ENCODE measurements around the gene ATP6V0A1. TPM values are rescaled to one million over a fixed set of nuclear protein-coding genes. Genes with fewer than 3 reads are reported as not detected.
"Not testable (repeated sequence)": the region's sequence is repeated elsewhere in the genome, so short reads cannot be mapped to it uniquely, and the experiment has no call there.

ATP6V0A1 gene
- total and polyA plus RNA-seq, 4 experiments from 2014 or later: 3.9 to 15.9 (median 9.7) TPM

DNA sequence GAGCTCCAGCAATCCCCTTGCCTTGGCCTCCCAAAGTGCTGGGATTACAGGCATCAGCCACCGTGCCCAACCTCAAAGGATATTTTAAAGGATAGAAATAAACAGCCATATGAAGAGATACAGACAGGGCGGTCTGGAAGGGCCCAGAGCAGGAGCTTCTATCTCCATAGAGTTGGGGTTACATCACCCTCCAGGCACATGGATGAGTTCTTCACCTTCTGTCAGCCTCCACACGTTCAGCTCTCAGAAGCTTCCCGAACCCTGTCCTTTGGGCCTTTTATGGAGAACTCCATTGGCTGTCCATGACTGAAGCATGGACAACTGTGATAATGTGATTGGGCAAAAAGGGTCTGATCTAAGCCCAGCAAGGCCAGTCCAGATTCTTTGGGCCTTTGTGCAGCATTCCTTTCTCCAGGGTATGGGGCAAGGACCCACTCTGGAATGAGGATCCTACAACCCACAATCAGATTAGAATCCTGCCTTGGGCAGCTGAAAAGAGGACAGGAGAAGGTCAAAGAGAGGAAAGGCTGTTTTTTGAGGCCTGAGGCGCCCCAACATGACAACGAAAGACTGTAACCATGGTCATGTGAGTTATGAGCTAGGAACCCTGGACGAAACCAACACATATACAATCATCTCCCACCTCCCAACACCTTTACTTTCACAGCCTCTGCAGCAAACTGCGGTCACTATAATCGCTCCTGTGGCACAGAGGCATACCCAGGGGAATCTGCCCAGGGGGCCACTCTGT, 87.3 kb downstream of the ATP6V0A1 start:
- H3K4me3 ChIP-seq (ENCODE audit: low read length in 2 of 2); H3K9me3 ChIP-seq (ENCODE audit: control insufficient read depth in 1 of 2, low read length in 2 of 2); H3K36me3 ChIP-seq (ENCODE audit: insufficient read depth, low read length); H3K36me3 Mint-ChIP-seq; DNase-seq; H3K27me3 Mint-ChIP-seq; H3K4me3 Mint-ChIP-seq; H3K27ac Mint-ChIP-seq; H3K27ac ChIP-seq (ENCODE audit: low read depth, low read length); H3K27me3 ChIP-seq (ENCODE audit: insufficient read depth, low read length); H3K9me3 Mint-ChIP-seq; intact Hi-C loops (cut with micrococcal nuclease): not testable (repeated sequence)
- ChIA-PET POLR2A (ENCODE audit: partially characterized antibody) (interaction anchor here (1.9 kb wide), 1 partner anchor 10 kb away, joined by 8 read pairs; the partner anchor contains the start of gene NAGLU), CTCF (ENCODE audit: partially characterized antibody) (interaction anchor here (0.6 to 3.6 kb wide), 4 partner anchors 9 to 187 kb away, joined by 3 to 25 read pairs (median 3); partner anchors contain the start of gene PSMC3IP)
- peaks cover 16% of the 10 kb centered on the region for H3K4me1 ChIP-seq (ENCODE audit: insufficient read depth, low read length)
- peaks cover 12 to 21% (median 16%) of the 10 kb centered on the region in 4 donors for H3K4me1 Mint-ChIP-seq

DNA sequence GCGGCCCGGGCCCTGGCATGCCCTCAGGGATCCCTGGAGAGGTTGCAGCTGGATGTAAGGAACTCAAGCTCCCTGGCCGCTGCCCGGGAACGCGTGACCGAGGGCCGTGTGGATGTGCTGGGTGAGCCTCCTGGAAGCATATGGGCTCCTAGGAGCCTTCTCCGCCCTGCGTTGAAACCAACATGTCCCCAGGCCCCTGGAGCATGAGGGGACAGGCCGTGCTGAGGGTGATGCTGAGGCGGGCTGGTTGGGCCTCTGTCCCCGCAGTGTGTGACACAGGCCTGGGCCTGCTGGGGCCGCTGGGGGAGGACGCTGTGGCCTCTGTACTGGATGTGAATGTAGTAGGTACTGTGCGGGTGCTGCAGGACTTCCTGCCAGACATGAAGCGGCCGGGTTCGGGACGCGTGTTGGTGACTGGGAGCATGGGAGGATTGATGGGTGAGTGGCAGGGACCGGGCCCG, 88.4 kb downstream of the ATP6V0A1 start:
- no peak overlapping the region for H3K27ac ChIP-seq (ENCODE audit: low read depth, low read length)
- H3K4me3 ChIP-seq (ENCODE audit: low read length in 2 of 2): no peak overlapping the region
- H3K36me3 ChIP-seq (ENCODE audit: insufficient read depth, low read length): no peaks in the 10 kb centered on the region
- CTCF ChIA-PET (ENCODE audit: partially characterized antibody): interaction anchor here (0.7 to 3.6 kb wide), 5 partner anchors 9 to 43 kb away, joined by 3 to 25 read pairs (median 5); partner anchors contain the start of gene PSMC3IP
- H3K27ac Mint-ChIP-seq: no peak overlapping the region
- peaks cover 7% of the 10 kb centered on the region for H3K4me1 ChIP-seq (ENCODE audit: insufficient read depth, low read length)
- no peaks in the 10 kb centered on the region for H3K9me3 Mint-ChIP-seq
- H3K36me3 Mint-ChIP-seq: no peaks in the 10 kb centered on the region
- DNase-seq: no peak
- no peaks in the 10 kb centered on the region for H3K27me3 ChIP-seq (ENCODE audit: insufficient read depth, low read length)
- intact Hi-C loops (cut with micrococcal nuclease): no loop called here
- H3K4me3 Mint-ChIP-seq: peak overlapping the region in 1 of 8 donors; percentile 16
- peaks cover 6 to 14% (median 10%) of the 10 kb centered on the region in 4 donors for H3K4me1 Mint-ChIP-seq
- no peaks in the 10 kb centered on the region for H3K9me3 ChIP-seq (ENCODE audit: control insufficient read depth in 1 of 2, low read length in 2 of 2)
- H3K27me3 Mint-ChIP-seq: no peaks in the 10 kb centered on the region
- POLR2A ChIA-PET (ENCODE audit: partially characterized antibody): interaction anchor here (0.6 to 2.8 kb wide), 2 partner anchors 9 to 11 kb away, joined by 4 to 22 read pairs; partner anchors contain the start of gene NAGLU

DNA sequence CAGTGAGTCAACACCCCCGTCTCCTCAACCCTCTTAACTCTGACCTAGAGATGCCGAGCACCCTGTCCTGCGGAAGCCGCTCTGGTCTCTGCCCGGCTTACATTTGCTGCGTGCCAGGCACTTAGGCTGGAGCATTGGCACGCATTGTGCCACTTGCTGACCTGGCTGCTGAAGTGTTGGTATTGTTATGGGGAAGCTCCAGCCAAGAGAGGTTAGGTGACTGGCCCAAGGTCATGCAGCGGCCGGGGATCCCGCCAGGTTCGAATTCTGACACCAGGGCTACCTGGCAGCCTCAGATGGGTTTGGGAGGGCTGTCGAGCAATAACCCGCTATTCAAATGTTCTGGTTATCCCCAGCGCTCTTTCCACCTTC, 89.0 kb downstream of the ATP6V0A1 start:
- no peaks in the 10 kb centered on the region for H3K36me3 Mint-ChIP-seq
- ChIA-PET CTCF (ENCODE audit: partially characterized antibody) (interaction anchor here (1.0 to 3.6 kb wide), 10 partner anchors 9 to 62 kb away, joined by 3 to 25 read pairs (median 4); partner anchors contain the start of genes PSMC3IP, RETREG3 and TUBG1), POLR2A (ENCODE audit: partially characterized antibody) (interaction anchor here (1.0 to 2.8 kb wide), 5 partner anchors 9 to 30 kb away, joined by 5 to 22 read pairs (median 6); partner anchors contain the start of genes NAGLU and PSMC3IP)
- H3K4me1 Mint-ChIP-seq: peaks cover 6 to 16% (median 10%) of the 10 kb centered on the region in 4 donors
- Histone ChIP-seq H3K36me3 (ENCODE audit: insufficient read depth, low read length) (no peaks in the 10 kb centered on the region), H3K27ac (ENCODE audit: low read depth, low read length) (no peak overlapping the region), H3K4me3 (ENCODE audit: low read length in 2 of 2) (no peak overlapping the region), H3K4me1 (ENCODE audit: insufficient read depth, low read length) (peaks cover 7% of the 10 kb centered on the region), H3K9me3 (ENCODE audit: control insufficient read depth in 1 of 2, low read length in 2 of 2) (no peaks in the 10 kb centered on the region), H3K27me3 (ENCODE audit: insufficient read depth, low read length) (no peaks in the 10 kb centered on the region)
- H3K9me3 Mint-ChIP-seq: no peaks in the 10 kb centered on the region
- intact Hi-C loops (cut with micrococcal nuclease): no loop called here
- no peak for DNase-seq
- no peaks in the 10 kb centered on the region for H3K27me3 Mint-ChIP-seq
- no peak overlapping the region for H3K27ac Mint-ChIP-seq
- H3K4me3 Mint-ChIP-seq: peak overlapping the region in 2 of 8 donors; percentile 46 to 55

DNA sequence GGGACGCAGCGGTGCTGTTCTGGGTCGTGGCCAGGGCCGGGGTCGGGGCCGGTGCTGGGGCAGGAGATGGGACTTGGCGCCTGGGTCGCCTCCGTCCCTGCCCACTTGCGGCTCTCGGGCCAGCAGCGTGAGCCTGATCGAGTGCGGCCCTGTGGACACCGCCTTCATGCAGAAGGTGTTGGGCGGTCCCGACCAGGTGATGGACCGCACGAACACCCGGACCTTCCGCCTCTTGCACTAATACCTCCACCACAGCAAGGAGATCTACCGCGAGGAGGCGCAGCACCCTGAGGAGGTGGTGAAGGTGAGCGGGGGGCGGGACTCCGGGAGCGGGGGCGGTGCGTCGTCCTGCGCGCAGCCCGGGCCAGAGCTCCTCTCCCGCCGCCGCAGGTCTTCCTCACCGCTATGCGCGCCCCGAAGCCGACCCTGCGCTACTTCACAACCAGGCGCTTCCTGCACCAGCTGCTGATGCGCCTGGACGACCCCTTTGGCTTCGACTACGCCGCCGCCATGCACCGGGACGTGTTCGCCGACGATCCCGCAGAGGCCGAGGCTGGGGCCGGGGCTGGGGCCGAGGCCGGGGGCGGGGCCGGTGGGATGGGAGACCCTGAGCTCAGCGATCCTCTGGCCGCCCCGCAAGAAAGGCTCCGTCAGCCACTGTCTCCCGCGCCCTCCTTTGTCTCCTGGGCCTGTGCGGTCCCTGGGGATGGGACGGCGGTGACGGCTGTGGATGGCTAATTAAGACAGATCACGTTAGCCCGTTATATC, 89.6 kb downstream of the ATP6V0A1 start:
- Mint-ChIP-seq H3K36me3 (no peaks in the 10 kb centered on the region), H3K27ac (no peak overlapping the region), H3K27me3 (no peaks in the 10 kb centered on the region), H3K4me1 (peaks cover 6 to 22% (median 10%) of the 10 kb centered on the region in 4 donors), H3K4me3 (peak overlapping the region in 5 of 8 donors; percentile 36 to 59 (median 56)), H3K9me3 (no peaks in the 10 kb centered on the region)
- Histone ChIP-seq H3K27me3 (ENCODE audit: insufficient read depth, low read length) (no peaks in the 10 kb centered on the region), H3K36me3 (ENCODE audit: insufficient read depth, low read length) (no peaks in the 10 kb centered on the region), H3K4me1 (ENCODE audit: insufficient read depth, low read length) (peaks cover 7% of the 10 kb centered on the region), H3K27ac (ENCODE audit: low read depth, low read length) (no peak overlapping the region), H3K4me3 (ENCODE audit: low read length in 2 of 2) (peak overlapping the region in 1 of 2 donors; percentile 45), H3K9me3 (ENCODE audit: control insufficient read depth in 1 of 2, low read length in 2 of 2) (no peaks in the 10 kb centered on the region)
- ChIA-PET POLR2A (ENCODE audit: partially characterized antibody) (interaction anchor here (0.5 to 2.8 kb wide), 8 partner anchors 9 to 225 kb away, joined by 3 to 22 read pairs (median 6); partner anchors contain the start of genes NAGLU, PSMC3IP and VPS25), CTCF (ENCODE audit: partially characterized antibody) (interaction anchor here (0.5 to 3.6 kb wide), 20 partner anchors 10 to 131 kb away, joined by 3 to 25 read pairs (median 4); partner anchors contain the start of genes NAGLU, PSMC3IP, RETREG3 and TUBG1)
- peak; percentile 62 to 79 (median 69) for DNase-seq
- intact Hi-C loops (cut with micrococcal nuclease): no loop called here

DNA sequence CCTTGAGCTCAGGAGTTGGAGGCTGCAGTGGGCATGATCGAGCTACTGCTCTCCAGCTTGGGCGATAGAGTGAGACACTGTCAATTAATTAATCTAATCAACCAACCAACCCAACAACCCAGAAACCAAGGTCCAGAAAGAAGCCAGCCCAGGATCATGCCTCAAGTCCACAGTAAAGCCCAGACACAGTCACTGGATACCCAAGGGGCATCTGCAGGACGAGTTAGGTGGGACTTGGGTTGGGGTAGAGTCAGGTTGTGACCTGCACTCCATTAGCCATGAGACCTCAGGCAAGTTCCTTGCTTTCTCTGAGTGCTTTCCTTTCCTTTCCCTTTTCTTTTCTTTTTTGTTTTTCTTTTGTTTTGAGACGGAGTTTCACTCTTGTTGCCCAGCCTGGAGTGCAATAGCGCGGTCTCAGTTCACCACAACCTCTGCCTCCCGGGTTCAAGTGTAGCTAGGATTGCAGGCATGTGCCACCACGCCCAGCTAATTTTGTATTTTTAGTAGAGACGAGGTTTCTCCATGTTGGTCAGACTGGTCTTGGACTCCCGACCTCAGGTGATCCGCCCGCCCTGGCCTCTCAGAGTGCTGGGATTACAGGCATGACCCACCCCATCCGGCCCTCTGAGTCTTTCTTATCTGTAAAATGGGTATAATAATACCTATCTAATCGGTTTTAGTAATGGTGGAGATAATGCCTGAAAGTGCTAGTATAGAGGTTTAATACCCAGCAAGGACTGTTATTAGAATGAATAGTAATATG, 90.5 kb downstream of the ATP6V0A1 start:
- Mint-ChIP-seq H3K36me3 (no peaks in the 10 kb centered on the region), H3K4me1 (peaks cover 9 to 29% (median 11%) of the 10 kb centered on the region in 4 donors), H3K4me3 (peak overlapping the region; percentile 29 to 77 (median 48)), H3K27ac (peak overlapping the region in 1 of 7 donors; percentile 70), H3K9me3 (no peaks in the 10 kb centered on the region), H3K27me3 (no peaks in the 10 kb centered on the region)
- intact Hi-C loops (cut with micrococcal nuclease): no loop called here
- H3K4me1 ChIP-seq (ENCODE audit: insufficient read depth, low read length): peaks cover 11% of the 10 kb centered on the region
- H3K27me3 ChIP-seq (ENCODE audit: insufficient read depth, low read length): no peaks in the 10 kb centered on the region
- CTCF ChIA-PET (ENCODE audit: partially characterized antibody): interaction anchor here (0.5 to 3.6 kb wide), 9 partner anchors 10 to 130 kb away, joined by 3 to 25 read pairs (median 4); partner anchors contain the start of genes NAGLU, PSMC3IP, RETREG3 and TUBG1
- H3K9me3 ChIP-seq (ENCODE audit: control insufficient read depth in 1 of 2, low read length in 2 of 2): no peaks in the 10 kb centered on the region
- DNase-seq: no peak
- H3K27ac ChIP-seq (ENCODE audit: low read depth, low read length): no peak overlapping the region
- no peak overlapping the region for H3K4me3 ChIP-seq (ENCODE audit: low read length in 2 of 2)
- POLR2A ChIA-PET (ENCODE audit: partially characterized antibody): interaction anchor here (0.5 to 2.8 kb wide), 7 partner anchors 10 to 225 kb away, joined by 3 to 22 read pairs (median 6); partner anchors contain the start of genes NAGLU, PSMC3IP and VPS25
- no peaks in the 10 kb centered on the region for H3K36me3 ChIP-seq (ENCODE audit: insufficient read depth, low read length)

DNA sequence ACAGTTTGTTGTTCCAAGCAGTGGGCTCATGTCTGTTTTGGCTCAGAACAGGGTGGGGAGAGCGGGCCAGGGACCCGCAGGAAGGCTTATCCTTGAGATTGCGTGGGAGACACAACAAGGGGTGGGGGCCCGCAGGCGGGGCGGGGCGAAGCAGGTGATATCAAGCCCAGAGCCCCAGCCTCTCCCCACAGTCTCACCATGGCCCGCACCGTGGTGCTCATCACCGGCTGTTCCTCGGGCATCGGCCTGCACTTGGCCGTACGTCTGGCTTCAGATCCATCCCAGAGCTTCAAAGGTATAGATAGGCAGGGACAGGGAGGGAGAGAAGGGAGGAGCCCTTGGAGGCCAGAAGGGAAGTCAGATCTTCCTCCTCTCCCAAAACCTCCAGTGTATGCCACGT, 94.1 kb downstream of the ATP6V0A1 start, which contains the start of gene HSD17B1:
Gene HSD17B1, plus strand, starts transcription at position 188 of the 400 bp plus-strand sequence. Its CDS starts 11 bp downstream, at position 199.
- DNase-seq; H3K36me3 ChIP-seq (ENCODE audit: insufficient read depth, low read length); CTCF ChIA-PET (ENCODE audit: partially characterized antibody); intact Hi-C loops (cut with micrococcal nuclease); H3K9me3 ChIP-seq (ENCODE audit: control insufficient read depth in 1 of 2, low read length in 2 of 2); H3K27me3 ChIP-seq (ENCODE audit: insufficient read depth, low read length); H3K27ac ChIP-seq (ENCODE audit: low read depth, low read length); H3K27me3 Mint-ChIP-seq; H3K9me3 Mint-ChIP-seq; H3K36me3 Mint-ChIP-seq: not testable (repeated sequence)
- peak within 1 kb of the TSS in 1 of 2 donors; percentile 49 for H3K4me3 ChIP-seq (ENCODE audit: low read length in 2 of 2)
- Mint-ChIP-seq H3K4me1 (peaks cover 13 to 51% (median 24%) of the 10 kb centered on the region in 4 donors), H3K4me3 (peak within 1 kb of the TSS; percentile 86 to 92 (median 91)), H3K27ac (peak within 1 kb of the TSS in 5 of 7 donors; percentile 70 to 94 (median 82))
- peaks cover 24% of the 10 kb centered on the region for H3K4me1 ChIP-seq (ENCODE audit: insufficient read depth, low read length)
- POLR2A ChIA-PET (ENCODE audit: partially characterized antibody): interaction anchor here (1.4 to 3.0 kb wide), 2 partner anchors 25 to 221 kb away, joined by 3 to 18 read pairs; partner anchors contain the start of genes PSMC3IP and VPS25

All from CD4-positive, alpha-beta memory T cell (primary cell).